ENCODE data around the gene LRP1B. TPM values are rescaled to one million over a fixed set of nuclear protein-coding genes. Genes with fewer than 3 reads are reported as not detected.

LRP1B gene
- polyA plus RNA-seq, 3 donors, result 0.25 to 3.1 (median 2.2) TPM

GRCh38 chr2:141492816-141493215, 638.0 kb downstream of the LRP1B start:
- no peak overlapping the region for H3K27ac ChIP-seq (ENCODE audit: low read depth, low read length)
- WGBS, 3 donors, result 81 to 86% (median 82%) methylated on average over 3 of the region's 3 CpGs

- 44 to 56% (median 53%) methylated on average over 1 of the region's 1 CpG for WGBS, 3 donors
- H3K27ac ChIP-seq (ENCODE audit: low read depth, low read length), result no peak overlapping the region
Observed at GRCh38 chr2:141490886-141491285, 639.9 kb downstream of the LRP1B start.

- 92 to 95% (median 94%) methylated on average over 3 of the region's 3 CpGs for WGBS, 3 donors
- no peak overlapping the region for H3K27ac ChIP-seq (ENCODE audit: low read depth, low read length)
Observed at GRCh38 chr2:141482697-141483096, 648.1 kb downstream of the LRP1B start.

DNA sequence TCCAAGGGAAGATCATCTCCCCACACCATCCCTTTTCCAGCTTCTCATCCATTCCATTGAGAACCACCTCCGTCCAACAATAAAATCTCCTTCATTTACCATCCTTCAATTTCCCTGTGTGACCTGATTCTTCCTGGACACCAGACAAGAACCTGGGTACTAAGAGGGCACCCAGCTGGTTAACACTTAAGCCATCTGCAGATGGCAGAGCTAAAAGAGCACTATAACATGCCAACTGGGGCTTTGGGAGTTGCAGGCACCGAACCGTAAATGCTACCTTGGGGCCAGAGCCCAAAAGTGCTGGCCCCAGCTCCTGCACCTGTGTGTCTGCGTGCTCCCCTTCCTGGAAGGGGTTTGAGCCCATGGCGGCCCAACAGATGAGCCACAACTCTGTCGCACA, 655.0 kb downstream of the LRP1B start:
- WGBS, 3 donors, result 77 to 82% (median 79%) methylated on average over 6 of the region's 6 CpGs
- H3K27ac ChIP-seq (ENCODE audit: low read depth, low read length), result no peak overlapping the region

DNA sequence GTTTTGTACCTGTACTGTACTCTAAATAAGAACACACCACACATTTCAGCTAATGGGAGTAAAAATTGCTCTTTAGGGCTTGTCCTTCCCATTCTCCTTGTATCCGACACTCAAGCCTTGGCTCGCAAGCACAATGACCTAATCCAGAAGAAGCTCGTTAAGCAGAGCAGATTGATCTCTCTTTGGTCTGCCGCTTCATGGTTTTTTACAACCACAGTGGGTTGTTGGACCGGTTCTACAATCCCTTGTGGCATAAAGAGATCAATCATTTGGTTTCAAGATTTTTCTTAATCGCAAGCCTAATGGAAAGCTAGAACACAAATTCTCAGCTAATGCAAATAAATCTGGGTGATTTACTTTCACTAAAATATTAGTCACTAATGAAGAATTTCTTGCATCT, 662.1 kb downstream of the LRP1B start:
- WGBS, 3 donors, result 22 to 59% (median 50%) methylated on average over 6 of the region's 6 CpGs
- H3K27ac ChIP-seq (ENCODE audit: low read depth, low read length), result no peak overlapping the region

GRCh38 chr2:141467331-141467730, 663.5 kb downstream of the LRP1B start:
- H3K27ac ChIP-seq (ENCODE audit: low read depth, low read length), result no peak overlapping the region
- 52 to 69% (median 56%) methylated on average over 1 of the region's 1 CpG for WGBS, 3 donors

- no peak overlapping the region for H3K27ac ChIP-seq (ENCODE audit: low read depth, low read length)
Observed at GRCh38 chr2:141464995-141465394, 665.8 kb downstream of the LRP1B start.

DNA sequence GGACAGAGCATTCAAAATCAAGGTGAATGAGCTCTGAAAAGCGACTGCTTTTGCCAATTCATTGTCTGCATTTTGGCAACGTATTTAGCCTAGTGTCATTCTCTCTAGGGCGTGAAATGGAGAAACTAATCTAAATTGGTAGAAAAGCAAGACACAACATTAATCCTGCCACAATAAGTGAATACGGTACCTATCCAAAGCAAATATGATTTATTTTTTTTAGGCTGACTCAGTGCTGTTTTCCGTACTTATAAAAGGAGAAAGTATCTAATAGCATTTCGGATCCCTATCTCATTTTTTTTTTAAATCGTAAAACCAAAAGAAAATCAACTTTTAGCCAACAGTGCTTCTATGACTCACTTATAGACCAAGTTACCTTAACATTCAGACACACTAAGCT, 672.5 kb downstream of the LRP1B start:
- no peak overlapping the region for H3K27ac ChIP-seq (ENCODE audit: low read depth, low read length)
- WGBS, 3 donors, result 72 to 82% (median 74%) methylated on average over 7 of the region's 7 CpGs

- H3K27ac ChIP-seq (ENCODE audit: low read depth, low read length), result no peak overlapping the region
- 47 to 78% (median 50%) methylated on average over 2 of the region's 2 CpGs for WGBS, 3 donors
Observed at GRCh38 chr2:141455877-141456276, 674.9 kb downstream of the LRP1B start.

GRCh38 chr2:141455211-141455826, 675.5 kb downstream of the LRP1B start:
- H3K27ac ChIP-seq (ENCODE audit: low read depth, low read length), result no peak overlapping the region
- 70 to 82% (median 80%) methylated on average over 7 of the region's 7 CpGs for WGBS, 3 donors

GRCh38 chr2:141440072-141440635, 690.7 kb downstream of the LRP1B start:
- no peak overlapping the region for H3K27ac ChIP-seq (ENCODE audit: low read depth, low read length)
- 88 to 89% (median 89%) methylated on average over 17 of the region's 17 CpGs for WGBS, 3 donors

- no peak overlapping the region for H3K27ac ChIP-seq (ENCODE audit: low read depth, low read length)
Observed at GRCh38 chr2:141439524-141439923, 691.3 kb downstream of the LRP1B start.

GRCh38 chr2:141438536-141438935, 692.3 kb downstream of the LRP1B start:
- WGBS, 3 donors, result 72 to 89% (median 85%) methylated on average over 1 of the region's 1 CpG
- H3K27ac ChIP-seq (ENCODE audit: low read depth, low read length), result no peak overlapping the region

GRCh38 chr2:141437521-141437920, 693.3 kb downstream of the LRP1B start:
- 57 to 79% (median 74%) methylated on average over 1 of the region's 1 CpG for WGBS, 3 donors

DNA sequence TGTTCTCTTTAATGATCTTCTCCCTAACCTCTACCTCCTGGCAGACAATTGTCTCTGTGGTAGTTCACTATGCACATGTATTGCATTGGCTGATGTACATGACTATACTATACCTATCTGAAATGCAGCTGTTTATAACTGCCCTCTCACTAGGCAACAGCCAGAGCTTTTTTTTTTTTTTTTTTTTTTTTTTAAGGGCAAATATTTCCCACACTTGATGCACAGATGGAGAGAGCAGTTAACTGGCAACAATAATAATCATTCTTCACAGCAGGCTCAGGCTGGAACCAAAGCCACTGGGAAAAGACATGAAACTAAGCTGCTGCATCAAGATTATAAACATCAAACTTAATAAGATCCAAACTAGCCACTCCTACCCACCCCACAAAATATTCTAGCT, 707.7 kb downstream of the LRP1B start:
- H3K27ac ChIP-seq (ENCODE audit: low read depth, low read length), result no peak overlapping the region

More at GRCh38 chr2:141437521-141437920, 693.3 kb downstream of the LRP1B start:
- H3K27ac ChIP-seq (ENCODE audit: low read depth, low read length), result no peak overlapping the region

- no peak overlapping the region for H3K27ac ChIP-seq (ENCODE audit: low read depth, low read length)
- WGBS, 3 donors, result 63 to 94% (median 84%) methylated on average over 1 of the region's 1 CpG
Observed at GRCh38 chr2:141417246-141417797, 713.5 kb downstream of the LRP1B start.

GRCh38 chr2:141411419-141411818, 719.4 kb downstream of the LRP1B start:
- WGBS, 3 donors, result 39 to 84% (median 79%) methylated on average over 2 of the region's 2 CpGs

GRCh38 chr2:141399270-141399669, 731.5 kb downstream of the LRP1B start:
- H3K27ac ChIP-seq (ENCODE audit: low read depth, low read length), result no peak overlapping the region
- 32 to 65% (median 48%) methylated on average over 1 of the region's 1 CpG for WGBS, 3 donors

More at GRCh38 chr2:141411419-141411818, 719.4 kb downstream of the LRP1B start:
- H3K27ac ChIP-seq (ENCODE audit: low read depth, low read length), result no peak overlapping the region

- WGBS, 3 donors, result 75 to 88% (median 83%) methylated on average over 2 of the region's 2 CpGs
- H3K27ac ChIP-seq (ENCODE audit: low read depth, low read length), result no peak overlapping the region
Observed at GRCh38 chr2:141393214-141393545, 737.6 kb downstream of the LRP1B start.

DNA sequence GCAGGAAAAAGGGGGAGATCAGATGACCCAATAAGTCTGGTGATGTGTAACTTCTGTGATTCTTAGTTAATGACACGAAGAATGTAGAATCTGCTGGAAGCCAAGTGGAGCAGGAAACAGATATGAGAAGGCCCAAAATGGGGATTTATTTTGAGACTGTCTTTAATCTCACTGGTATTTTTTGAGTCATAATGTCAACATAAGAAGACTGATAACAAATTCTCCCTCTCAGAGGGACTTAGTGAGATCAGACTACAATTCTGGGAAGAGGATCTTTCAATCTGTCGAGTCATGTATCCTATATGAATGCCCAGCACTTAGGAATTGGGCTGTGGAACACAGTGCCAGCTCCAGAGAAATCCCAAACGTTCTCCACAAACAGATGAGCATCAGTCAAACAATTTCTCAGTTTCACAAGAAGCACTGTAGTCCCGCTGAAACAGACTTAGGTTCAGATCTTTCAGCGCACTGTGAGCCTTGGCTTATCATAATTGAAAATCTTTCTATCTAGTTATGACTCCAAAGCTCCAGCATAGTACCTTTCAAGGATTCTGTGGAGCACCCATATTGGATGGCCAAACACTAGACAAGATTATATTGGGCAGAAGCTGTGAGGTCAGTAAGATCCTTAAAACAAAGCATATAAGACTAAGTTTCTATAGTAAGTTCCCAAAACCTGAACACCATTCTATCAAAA, 738.2 kb downstream of the LRP1B start:
- 63 to 77% (median 67%) methylated on average over 5 of the region's 5 CpGs for WGBS, 3 donors
- H3K27ac ChIP-seq (ENCODE audit: low read depth, low read length), result no peak overlapping the region
